Measurements from ENCODE around the gene NOX3. TPM values are rescaled to one million over a fixed set of nuclear protein-coding genes. Genes with fewer than 3 reads are reported as not detected.
A peak's percentile ranks its signal among the peaks of the same experiment; 100 is the strongest.

Gene NOX3
- total and polyA plus RNA-seq, 5 experiments from 2014 or later = not detected

DNA sequence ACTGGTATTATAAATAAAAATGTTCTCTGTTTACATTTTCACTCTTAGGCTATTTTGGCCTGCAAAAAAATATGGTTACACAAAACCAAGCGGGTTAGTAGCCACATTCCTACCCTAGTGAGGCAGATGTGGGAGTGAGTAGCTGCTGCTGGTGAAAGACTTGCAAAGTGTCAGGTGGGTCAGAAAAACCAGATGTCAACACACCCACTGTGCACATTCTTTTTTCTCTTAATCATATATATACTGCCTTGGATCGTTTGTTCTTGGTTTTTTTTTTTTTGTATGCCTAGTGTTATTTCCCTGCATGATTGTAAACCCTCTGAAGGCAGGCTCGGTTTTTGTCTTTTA is 73.3 kb downstream of the NOX3 start:
- Mint-ChIP-seq H3K27ac (no peak overlapping the region), H3K4me3 (no peak overlapping the region), H3K27me3 (peaks cover 0 to 1% (median 0%) of the 10 kb centered on the region in 5 donors), H3K9me3 (peaks cover 0 to 6% (median 0%) of the 10 kb centered on the region in 9 donors), H3K4me1 (peaks cover 0 to 2% (median 0%) of the 10 kb centered on the region in 4 donors), H3K36me3 (peaks cover 0 to 7% (median 0%) of the 10 kb centered on the region in 3 donors)
- POLR2A ChIA-PET = no interaction called here
- ATAC-seq (no peak), DNase-seq (no peak)

DNA sequence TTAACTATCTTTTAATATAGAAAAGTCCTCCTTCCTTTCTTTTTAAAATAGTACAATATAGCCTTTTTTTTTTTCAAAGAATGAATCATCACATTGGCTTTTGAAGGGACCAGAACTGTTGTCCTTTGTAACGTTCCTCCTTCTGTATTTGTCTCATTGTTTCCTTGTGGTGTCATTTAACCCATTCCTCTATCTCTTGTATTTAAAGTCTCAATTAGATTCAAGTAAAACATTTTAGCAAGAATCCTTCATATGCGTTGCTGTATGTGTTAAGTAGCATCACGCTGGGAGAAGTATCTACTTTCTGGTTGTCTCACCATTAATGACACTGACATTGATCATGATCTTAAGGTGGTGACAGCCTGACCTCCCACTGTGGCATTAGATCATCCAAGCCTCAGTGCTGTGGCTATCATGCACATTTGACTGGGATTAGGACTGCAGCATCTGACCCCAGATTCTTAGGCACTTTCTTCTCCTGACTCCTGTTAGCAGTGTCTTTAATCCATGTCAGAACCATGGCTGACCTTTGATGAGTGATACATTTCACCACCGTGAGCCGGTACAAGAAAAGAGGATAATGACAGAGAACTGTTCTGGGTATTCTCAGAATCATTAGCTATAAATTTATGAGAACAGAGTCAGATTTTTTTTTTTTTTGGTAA is 73.8 kb downstream of the NOX3 start:
- Mint-ChIP-seq H3K36me3 (peaks cover 0 to 3% (median 0%) of the 10 kb centered on the region in 3 donors), H3K9me3 (peaks cover 0 to under 1% (median 0%) of the 10 kb centered on the region in 9 donors), H3K4me1 (no peaks in the 10 kb centered on the region), H3K27ac (no peak overlapping the region), H3K4me3 (no peak overlapping the region), H3K27me3 (peaks cover 0 to 1% (median 0%) of the 10 kb centered on the region in 5 donors)
- ATAC-seq = no peak
- DNase-seq = no peak
- POLR2A ChIA-PET = no interaction called here

DNA sequence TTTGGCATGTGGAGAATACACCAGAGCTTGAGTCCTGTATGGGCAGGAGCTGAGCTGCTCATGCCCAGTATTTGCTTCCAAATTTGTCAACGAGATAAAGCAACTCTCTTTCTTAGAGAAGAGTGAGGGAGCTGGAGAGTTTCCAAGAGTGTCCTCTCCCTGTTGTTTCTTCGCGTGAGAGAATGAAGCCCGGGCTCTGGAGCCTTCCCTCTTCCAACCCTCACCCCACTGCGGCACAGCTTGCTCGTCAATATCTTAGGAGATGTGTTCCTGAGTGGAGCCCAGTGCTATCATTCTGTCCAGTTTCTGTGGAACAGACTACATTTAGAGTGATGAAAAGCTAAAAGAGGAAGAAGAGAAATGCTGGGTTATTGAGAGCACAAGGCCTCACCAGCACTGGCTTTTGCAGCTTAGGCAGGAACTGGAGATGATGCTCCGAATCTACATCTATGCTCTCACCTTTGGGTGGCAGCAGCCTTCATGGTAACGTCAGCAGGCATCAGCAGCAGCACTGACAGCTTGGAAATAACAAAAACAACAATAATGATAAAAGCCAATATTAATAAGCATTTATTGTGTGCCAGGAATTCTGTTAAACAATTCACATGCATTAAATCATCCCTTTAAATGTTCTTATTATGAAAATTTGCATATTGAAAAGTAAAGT is 74.8 kb downstream of the NOX3 start:
- no peak overlapping the region for H3K4me3 Mint-ChIP-seq
- H3K27me3 Mint-ChIP-seq = peaks cover 0 to 1% (median 0%) of the 10 kb centered on the region in 5 donors
- H3K4me1 Mint-ChIP-seq = no peaks in the 10 kb centered on the region
- no peak overlapping the region for H3K27ac Mint-ChIP-seq
- POLR2A ChIA-PET = no interaction called here
- ATAC-seq (no peak), DNase-seq (no peak)
- no peaks in the 10 kb centered on the region for H3K9me3 Mint-ChIP-seq
- H3K36me3 Mint-ChIP-seq = no peaks in the 10 kb centered on the region

DNA sequence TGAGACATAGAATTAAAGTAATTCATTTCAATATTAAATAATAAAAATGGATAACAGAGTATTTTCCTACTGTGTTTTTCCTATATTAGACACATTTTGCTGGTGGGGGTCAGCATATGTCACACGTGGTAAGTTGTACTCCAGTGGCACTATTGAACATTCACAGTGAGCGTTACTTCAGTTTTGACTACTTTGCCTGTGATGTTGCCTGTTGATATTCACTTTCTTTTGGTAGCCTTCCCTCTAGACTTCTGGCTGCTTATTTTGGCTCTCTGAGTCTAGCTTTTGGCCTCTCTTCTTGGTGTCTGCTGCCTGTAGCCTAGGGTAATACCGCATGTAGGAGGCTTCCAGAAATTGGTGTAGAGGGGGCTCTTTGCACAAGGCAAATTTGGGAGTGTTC is 76.9 kb downstream of the NOX3 start:
- DNase-seq = no peak
- Mint-ChIP-seq H3K36me3 (no peaks in the 10 kb centered on the region), H3K27me3 (peaks cover 0 to 3% (median 0%) of the 10 kb centered on the region in 5 donors), H3K27ac (no peak overlapping the region), H3K4me3 (no peak overlapping the region), H3K9me3 (no peaks in the 10 kb centered on the region), H3K4me1 (no peaks in the 10 kb centered on the region)
- ATAC-seq = no peak
- POLR2A ChIA-PET = no interaction called here

DNA sequence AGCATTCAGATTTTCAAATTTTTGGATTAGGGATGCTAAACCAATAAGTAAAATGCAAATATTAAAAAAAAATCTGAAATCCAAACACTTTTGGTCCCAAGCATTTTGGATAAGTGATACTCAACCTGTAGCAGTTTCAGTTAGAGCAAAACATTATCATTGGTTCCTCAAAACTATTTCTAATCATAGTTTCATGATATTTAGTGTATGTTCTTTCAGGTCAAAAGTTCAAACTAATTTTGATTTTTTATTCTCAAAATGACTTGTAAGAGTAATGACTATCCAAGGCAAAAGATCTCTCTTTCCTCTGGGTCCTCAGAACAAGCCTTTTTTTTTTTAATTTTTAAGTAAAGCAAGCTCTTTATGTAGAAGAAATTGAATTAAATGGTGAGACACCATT is 77.4 kb downstream of the NOX3 start:
- DNase-seq (no peak), ATAC-seq (no peak)
- POLR2A ChIA-PET = no interaction called here
- H3K4me3 Mint-ChIP-seq = no peak overlapping the region
- H3K36me3 Mint-ChIP-seq = no peaks in the 10 kb centered on the region
- H3K9me3 Mint-ChIP-seq = peaks cover 0 to 1% (median 0%) of the 10 kb centered on the region in 9 donors
- H3K27me3 Mint-ChIP-seq = peaks cover 0 to 3% (median 0%) of the 10 kb centered on the region in 5 donors
- H3K27ac Mint-ChIP-seq = no peak overlapping the region
- H3K4me1 Mint-ChIP-seq = no peaks in the 10 kb centered on the region

DNA sequence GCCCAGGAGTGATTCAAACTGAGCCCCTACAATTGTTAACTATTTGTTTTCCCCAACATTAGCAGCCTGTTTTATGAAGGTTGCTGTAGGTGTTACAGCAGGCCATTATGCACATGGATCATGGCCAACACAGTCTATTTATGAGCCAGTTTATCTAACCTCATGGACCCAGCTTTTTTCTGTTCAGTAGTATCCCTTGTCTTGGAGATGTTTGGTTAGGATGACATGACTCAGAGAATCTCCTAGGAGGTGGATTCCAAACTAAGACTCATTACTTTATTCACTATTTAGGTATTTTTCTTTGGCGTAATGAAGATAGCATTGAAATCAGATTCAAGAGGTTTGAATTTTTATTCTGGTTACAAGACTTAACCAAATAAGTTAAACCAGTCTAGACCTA is 78.6 kb downstream of the NOX3 start:
- no peaks in the 10 kb centered on the region for H3K4me1 Mint-ChIP-seq
- POLR2A ChIA-PET = no interaction called here
- DNase-seq (no peak), ATAC-seq (no peak)
- no peak overlapping the region for H3K4me3 Mint-ChIP-seq
- peaks cover 0 to 2% (median 0%) of the 10 kb centered on the region in 9 donors for H3K9me3 Mint-ChIP-seq
- H3K36me3 Mint-ChIP-seq = no peaks in the 10 kb centered on the region
- peaks cover 0 to 6% (median 3%) of the 10 kb centered on the region in 5 donors for H3K27me3 Mint-ChIP-seq
- H3K27ac Mint-ChIP-seq = no peak overlapping the region

DNA sequence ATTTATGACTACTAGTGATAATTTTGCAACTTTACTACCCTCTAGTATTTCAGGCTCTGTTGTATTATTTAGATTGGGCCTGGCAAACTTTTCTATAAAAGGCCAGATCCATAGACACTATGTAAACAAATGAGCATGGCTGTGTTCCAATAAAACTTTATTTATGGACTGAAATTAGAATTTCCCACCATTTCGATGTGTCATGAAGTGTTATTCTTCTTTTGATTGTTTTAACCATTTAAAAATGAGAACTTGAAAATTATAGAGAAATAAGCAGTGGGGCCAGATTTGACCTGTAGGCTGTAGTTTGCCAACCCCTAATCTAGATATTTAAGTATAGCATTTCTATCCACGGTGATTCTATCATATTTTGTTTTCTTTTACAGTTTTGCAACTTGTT is 79.8 kb downstream of the NOX3 start:
- Mint-ChIP-seq H3K4me1 (no peaks in the 10 kb centered on the region), H3K9me3 (peaks cover 0 to 2% (median 0%) of the 10 kb centered on the region in 9 donors), H3K4me3 (no peak overlapping the region), H3K36me3 (no peaks in the 10 kb centered on the region), H3K27ac (no peak overlapping the region), H3K27me3 (peaks cover 0 to 9% (median 3%) of the 10 kb centered on the region in 5 donors)
- no peak for DNase-seq
- POLR2A ChIA-PET = no interaction called here
- ATAC-seq = no peak

DNA sequence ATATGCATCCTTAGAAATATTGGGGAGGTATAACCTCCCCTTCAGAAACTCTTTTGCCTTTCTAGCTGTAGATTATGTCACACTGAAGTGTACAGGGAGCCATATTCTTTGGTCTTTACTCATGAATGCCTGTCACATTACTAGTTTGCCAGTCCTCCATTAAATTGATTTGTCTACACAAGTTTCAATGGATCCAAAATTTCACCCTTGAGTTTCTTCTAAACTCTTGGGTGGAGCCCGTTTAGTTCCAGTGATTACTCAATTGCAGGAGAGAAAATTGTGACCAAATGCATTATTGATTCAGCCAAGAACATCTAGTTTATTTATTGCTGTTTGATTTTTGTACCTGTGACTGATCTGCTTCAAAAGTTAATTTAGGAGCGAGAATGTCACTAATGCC is 81.0 kb downstream of the NOX3 start:
- H3K4me3 Mint-ChIP-seq = no peak overlapping the region
- DNase-seq (no peak), ATAC-seq (no peak)
- peaks cover 0 to 9% (median 3%) of the 10 kb centered on the region in 5 donors for H3K27me3 Mint-ChIP-seq
- POLR2A ChIA-PET = no interaction called here
- no peak overlapping the region for H3K27ac Mint-ChIP-seq
- H3K4me1 Mint-ChIP-seq = no peaks in the 10 kb centered on the region
- H3K9me3 Mint-ChIP-seq = peaks cover 0 to 2% (median 0%) of the 10 kb centered on the region in 9 donors
- H3K36me3 Mint-ChIP-seq = no peaks in the 10 kb centered on the region

DNA sequence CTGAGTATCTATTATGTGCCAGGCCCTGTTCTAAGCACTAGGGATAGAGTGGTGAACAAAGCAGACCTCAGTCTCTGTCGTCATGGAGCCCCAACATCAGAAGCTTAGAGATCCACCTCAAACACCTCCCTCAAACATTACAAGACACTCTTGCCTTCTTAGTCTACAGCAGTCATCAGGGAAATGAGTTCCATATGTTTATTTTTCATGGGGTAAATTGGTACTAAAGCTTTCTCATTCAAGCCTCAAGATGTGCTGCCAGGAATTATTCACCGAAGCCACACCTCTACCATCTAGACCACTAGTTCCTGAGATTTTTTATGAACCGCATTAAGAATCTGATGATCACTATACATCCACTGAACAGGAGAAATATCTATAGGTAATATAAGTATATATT is 82.4 kb downstream of the NOX3 start:
- no peak for DNase-seq
- H3K27ac Mint-ChIP-seq = no peak overlapping the region
- no peak for ATAC-seq
- H3K36me3 Mint-ChIP-seq = no peaks in the 10 kb centered on the region
- no peaks in the 10 kb centered on the region for H3K4me1 Mint-ChIP-seq
- no peak overlapping the region for H3K4me3 Mint-ChIP-seq
- POLR2A ChIA-PET = no interaction called here
- peaks cover 0 to 2% (median 0%) of the 10 kb centered on the region in 9 donors for H3K9me3 Mint-ChIP-seq
- H3K27me3 Mint-ChIP-seq = peaks cover 0 to 9% (median 3%) of the 10 kb centered on the region in 5 donors

DNA sequence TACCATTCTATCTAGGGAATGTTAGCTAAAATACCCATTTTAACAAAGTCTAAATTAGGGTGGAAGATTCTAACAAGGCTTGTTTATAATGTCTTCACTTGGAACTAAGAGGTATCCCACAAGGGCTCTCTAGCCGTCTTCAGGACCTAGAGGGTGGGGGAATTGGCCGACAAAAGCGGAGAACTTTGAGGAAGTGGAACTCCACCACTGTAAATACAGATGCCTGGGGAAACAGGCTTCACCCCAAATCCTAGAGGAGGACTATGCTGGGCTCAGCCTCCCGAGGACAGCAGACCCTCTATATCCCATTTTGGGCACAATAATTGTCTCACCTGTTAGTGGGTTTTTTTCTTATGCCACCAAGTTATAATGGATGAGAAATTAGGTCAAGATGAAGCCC is 83.4 kb downstream of the NOX3 start:
- ATAC-seq = no peak
- Mint-ChIP-seq H3K27me3 (peaks cover 0 to 9% (median 1%) of the 10 kb centered on the region in 5 donors), H3K36me3 (no peaks in the 10 kb centered on the region), H3K27ac (peak overlapping the region in 1 of 10 donors; percentile 13), H3K9me3 (peaks cover 0 to 2% (median 0%) of the 10 kb centered on the region in 9 donors), H3K4me1 (no peaks in the 10 kb centered on the region), H3K4me3 (no peak overlapping the region)
- no peak for DNase-seq
- POLR2A ChIA-PET = no interaction called here

DNA sequence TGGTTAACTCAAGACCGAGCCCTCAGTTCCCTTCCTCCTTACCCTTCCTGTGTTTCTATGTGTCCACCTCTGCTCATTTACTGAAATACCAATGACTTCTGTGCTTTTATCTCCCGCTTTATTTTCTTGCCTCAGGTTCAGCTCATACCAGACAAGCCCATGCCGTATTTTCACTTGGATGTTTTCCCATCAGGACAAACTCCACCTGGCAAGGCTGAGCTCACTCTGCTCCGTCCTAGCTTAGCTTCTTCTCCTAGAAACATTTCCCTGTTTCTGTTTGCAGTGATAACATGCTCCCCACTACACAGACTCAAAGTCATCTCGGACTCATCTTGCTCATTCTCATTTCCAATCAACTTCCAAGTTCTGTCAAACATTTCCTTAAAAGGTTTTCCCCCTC is 84.4 kb downstream of the NOX3 start:
- H3K4me1 Mint-ChIP-seq = no peaks in the 10 kb centered on the region
- no peak for DNase-seq
- POLR2A ChIA-PET = no interaction called here
- ATAC-seq = no peak
- no peak overlapping the region for H3K27ac Mint-ChIP-seq
- H3K36me3 Mint-ChIP-seq = no peaks in the 10 kb centered on the region
- H3K9me3 Mint-ChIP-seq = peaks cover 0 to 2% (median 0%) of the 10 kb centered on the region in 9 donors
- H3K4me3 Mint-ChIP-seq = no peak overlapping the region
- H3K27me3 Mint-ChIP-seq = peaks cover 0 to 9% (median 1%) of the 10 kb centered on the region in 5 donors

DNA sequence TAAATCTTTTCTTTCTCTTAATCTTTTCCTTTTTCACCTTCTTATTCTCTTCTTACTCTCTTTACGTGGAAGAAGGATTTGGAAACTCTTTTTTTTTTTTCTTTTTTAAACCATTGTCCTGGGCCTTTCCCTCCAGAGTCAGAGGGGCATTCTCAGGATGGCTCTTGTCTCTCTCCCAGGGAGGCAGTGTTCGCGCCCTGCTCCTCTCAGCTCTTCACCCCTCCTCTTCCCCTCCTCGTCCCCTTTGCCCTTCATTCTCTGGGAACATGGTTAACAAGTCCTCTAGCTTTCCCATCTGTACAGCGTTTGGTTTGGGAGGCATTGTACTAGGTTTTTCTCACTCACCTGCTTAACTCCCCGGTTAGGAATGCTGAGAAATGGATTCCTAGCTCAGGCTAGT is 89.3 kb downstream of the NOX3 start:
- POLR2A ChIA-PET = no interaction called here
- H3K4me1 Mint-ChIP-seq = peaks cover 0 to 6% (median 2%) of the 10 kb centered on the region in 4 donors
- no peak overlapping the region for H3K27ac Mint-ChIP-seq
- no peaks in the 10 kb centered on the region for H3K36me3 Mint-ChIP-seq
- H3K4me3 Mint-ChIP-seq = no peak overlapping the region
- no peak for ATAC-seq
- peaks cover 0 to 2% (median 0%) of the 10 kb centered on the region in 5 donors for H3K27me3 Mint-ChIP-seq
- no peaks in the 10 kb centered on the region for H3K9me3 Mint-ChIP-seq
- no peak for DNase-seq

DNA sequence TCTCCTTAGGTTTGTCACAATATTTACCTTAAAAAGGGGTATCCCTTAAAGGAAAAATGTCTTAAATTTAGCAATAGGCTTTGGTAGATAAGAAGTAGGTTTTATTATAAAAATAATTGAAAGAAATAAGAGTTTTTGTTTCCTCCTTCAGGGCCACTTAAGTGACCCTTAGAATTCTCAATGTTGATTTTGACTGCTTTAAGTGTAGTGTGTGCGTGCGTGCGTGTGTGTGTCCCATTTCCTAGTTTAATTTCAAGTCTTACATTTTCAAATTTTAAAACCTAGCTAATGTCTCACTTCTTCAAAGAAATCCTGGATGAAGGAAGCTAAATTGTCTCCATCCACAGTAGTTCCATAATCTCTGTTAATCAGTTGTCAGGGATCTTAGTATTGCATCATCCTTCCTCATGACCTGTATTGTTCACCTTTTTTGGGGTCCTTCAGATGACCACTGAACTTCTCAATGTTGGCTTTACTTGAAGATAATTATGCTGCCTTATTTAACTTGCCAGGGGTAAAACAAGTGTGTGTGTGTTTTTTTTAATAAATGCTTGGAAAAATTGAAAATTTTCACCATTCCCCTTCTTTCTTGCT is 90.7 kb downstream of the NOX3 start:
- Mint-ChIP-seq H3K36me3 (no peaks in the 10 kb centered on the region), H3K4me3 (no peak overlapping the region), H3K9me3 (no peaks in the 10 kb centered on the region), H3K27ac (no peak overlapping the region), H3K27me3 (peaks cover 0 to 1% (median 0%) of the 10 kb centered on the region in 5 donors), H3K4me1 (peaks cover 0 to 6% (median 2%) of the 10 kb centered on the region in 4 donors)
- POLR2A ChIA-PET = no interaction called here
- DNase-seq (no peak), ATAC-seq (no peak)

All from naive thymus-derived CD8-positive, alpha-beta T cell (primary cell).